CD14-positive monocyte (primary cell): ENCODE measurements around the gene ATP8A1. TPM values are rescaled to one million over a fixed set of nuclear protein-coding genes. Genes with fewer than 3 reads are reported as not detected.

Source experiments
- DNase-seq, 3 donors: peaks; one replicate each; pipeline ENCODE4 v3.0.0-alpha.2; 2011 to 2022
- H2AFZ ChIP-seq: 2 replicates; pipeline ENCODE4 v1.6.0; 2012; ENCODE audit warnings: mild to moderate bottlenecking, low read depth, low read length, inconsistent platforms; ENCODE audit not compliant: insufficient read depth, poor library complexity, severe bottlenecking
- H3K27ac ChIP-seq, 2 donors: 1 replicate in 1 of 2; 2 replicates in 1 of 2; pipeline ENCODE4 v1.5.1; 2012 to 2013; ENCODE audit warnings: low read length in 2 of 2, control low read depth in 1 of 2, inconsistent platforms in 1 of 2, low read depth in 1 of 2, mild to moderate bottlenecking in 1 of 2
- H3K27me3 ChIP-seq, 2 donors: one replicate each; pipeline versions ENCODE4 v1.6.0 to v1.6.1; 2011 to 2013; ENCODE audit warnings: low read length in 2 of 2; ENCODE audit not compliant: control insufficient read depth in 2 of 2, insufficient read depth in 2 of 2
- H3K36me3 ChIP-seq, 2 donors: replicated peaks in 1 of 2; 1 replicate in 1 of 2; 2 replicates in 1 of 2; pipeline versions ENCODE4 v1.5.1 to v1.6.1; 2012 to 2013; ENCODE audit warnings: low read length in 2 of 2, control low read depth in 1 of 2, inconsistent platforms in 1 of 2, mild to moderate bottlenecking in 1 of 2; ENCODE audit not compliant: insufficient read depth in 2 of 2, control insufficient read depth in 1 of 2
- H3K4me1 ChIP-seq, 2 donors: 1 replicate in 1 of 2; 2 replicates in 1 of 2; pipeline versions ENCODE4 v1.5.1 to v1.6.1; 2012 to 2013; ENCODE audit warnings: low read length in 2 of 2, control low read depth in 1 of 2, inconsistent platforms in 1 of 2, mild to moderate bottlenecking in 1 of 2, moderate library complexity in 1 of 2; ENCODE audit not compliant: insufficient read depth in 2 of 2, control insufficient read depth in 1 of 2
- H3K4me2 ChIP-seq: replicated peaks from 2 replicates; pipeline ENCODE3; 2012; ENCODE audit warnings: low read length, moderate library complexity, mild to moderate bottlenecking; ENCODE audit not compliant: poor library complexity, severe bottlenecking; ENCODE audit errors: extremely low read depth
- H3K4me3 ChIP-seq, 3 experiments: fragments of 200-600 bp in 1 of 3; sonication (generic) in 1 of 3; replicated peaks in 1 of 3; 1 replicate in 2 of 3; 2 replicates in 1 of 3; pipeline ENCODE4 v1.5.1; 2011 to 2013; ENCODE audit warnings: low read length in 3 of 3, mild to moderate bottlenecking in 3 of 3, control low read depth in 2 of 3, low read depth in 2 of 3, inconsistent platforms in 1 of 3, moderate library complexity in 1 of 3
- H3K79me2 ChIP-seq: 2 replicates; pipeline ENCODE4 v1.6.0; 2012; ENCODE audit warnings: mild to moderate bottlenecking, control low read depth, inconsistent platforms, low read length, moderate library complexity; ENCODE audit not compliant: insufficient read depth
- H3K9ac ChIP-seq: 2 replicates; pipeline ENCODE4 v1.6.0; 2017; ENCODE audit warnings: low read length, mild to moderate bottlenecking; ENCODE audit not compliant: insufficient read depth, poor library complexity, severe bottlenecking
- H3K9me3 ChIP-seq, 2 donors: replicated peaks in 1 of 2; 1 replicate in 1 of 2; 2 replicates in 1 of 2; pipeline versions ENCODE4 v1.5.1 to v1.6.1; 2012 to 2013; ENCODE audit warnings: low read length in 2 of 2, control low read depth in 1 of 2; ENCODE audit not compliant: control insufficient read depth in 1 of 2, insufficient read depth in 1 of 2
- H4K20me1 ChIP-seq: 2 replicates; pipeline ENCODE4 v1.6.0; 2012; ENCODE audit warnings: mild to moderate bottlenecking, low read length, control low read depth, moderate library complexity; ENCODE audit not compliant: insufficient read depth
- H3K27ac Mint-ChIP-seq, 7 donors: one replicate each; pipeline ENCODE4 v1.8.0; 2020; ENCODE audit warnings: mild to moderate bottlenecking in 7 of 7, mixed read lengths in 7 of 7, moderate library complexity in 6 of 7, inconsistent platforms in 2 of 7
- H3K27me3 Mint-ChIP-seq, 3 donors: one replicate each; pipeline ENCODE4 v1.8.0; 2021 to 2022; ENCODE audit warnings: low read depth in 3 of 3, mild to moderate bottlenecking in 3 of 3, mixed read lengths in 3 of 3, moderate library complexity in 3 of 3, inconsistent platforms in 1 of 3
- H3K36me3 Mint-ChIP-seq, 2 donors: one replicate each; pipeline ENCODE4 v1.8.0; 2020; ENCODE audit warnings: mixed read lengths in 2 of 2, inconsistent platforms in 1 of 2, mild to moderate bottlenecking in 1 of 2
- H3K4me1 Mint-ChIP-seq: one replicate; pipeline ENCODE4 v1.8.0; 2020; ENCODE audit warnings: mild to moderate bottlenecking, mixed read lengths
- H3K4me3 Mint-ChIP-seq, 2 donors: one replicate each; pipeline ENCODE4 v1.8.0; 2020; ENCODE audit warnings: mild to moderate bottlenecking in 2 of 2, mixed read lengths in 2 of 2, moderate library complexity in 1 of 2
- H3K9me3 Mint-ChIP-seq, 7 donors: one replicate each; pipeline ENCODE4 v1.8.0; 2020 to 2022; ENCODE audit warnings: mixed read lengths in 7 of 7, mild to moderate bottlenecking in 6 of 7, moderate library complexity in 6 of 7, inconsistent platforms in 2 of 7
- WGBS: methylation state at CpG from one replicate; pipeline ENCODE4 v1.1.5; 2013; ENCODE audit warnings: missing lambda C conversion rate; ENCODE audit not compliant: insufficient coverage; 5-methylcytosine and 5-hydroxymethylcytosine counted together
- intact Hi-C, 2 donors: fragments of 100-400 bp; cut with micrococcal nuclease; formaldehyde crosslinking; loops; one replicate each; pipeline versions ENCODE4 v1.15.0 to v1.15.1; 2023
- polyA plus RNA-seq, 3 donors: library from polyadenylated mRNA; depleted of rRNA in 1 of 3; unstranded in 2 of 3; stranded (reverse) in 1 of 3; fragments of 300-500 nt in 2 of 3; fragments of >200 nt in 1 of 3; fragmentation: Illumina TruSeq in 2 of 3; gene quantifications; 1 replicate in 2 of 3; 2 replicates in 1 of 3; pipeline ENCODE4 v1.2.3, GENCODE V29; 2012 to 2021
- TF ChIP-seq, protein P1 (sequence below): fragments of 200-600 bp; IDR thresholded peaks from one replicate; pipeline ENCODE4 v1.8.0; 2022; ENCODE audit warnings: antibody characterized with exemption, mild to moderate bottlenecking

Gene ATP8A1
- polyA plus RNA-seq, 3 donors = 2.2 to 10.8 (median 3.2) TPM

DNA sequence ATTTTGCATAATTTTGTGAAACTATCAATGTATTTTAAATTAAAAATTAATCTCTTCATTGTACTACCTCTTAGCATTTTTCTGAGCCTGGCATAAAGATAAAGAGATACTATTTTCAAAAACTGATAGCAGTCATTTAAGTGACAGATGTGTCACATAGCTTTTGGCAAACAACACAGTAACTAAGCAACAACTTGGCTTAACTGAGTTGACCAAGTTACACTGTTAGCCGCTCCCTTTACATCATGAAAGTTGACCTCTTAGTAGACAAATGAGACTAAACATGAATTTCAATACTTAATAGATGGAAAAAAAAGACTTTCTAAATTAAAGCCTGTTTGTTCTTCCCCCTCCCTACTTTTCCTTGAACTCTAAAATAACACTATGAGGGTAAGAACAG is 62.0 kb downstream of the ATP8A1 start:
- H3K27me3 ChIP-seq = no peaks in the 10 kb centered on the region
- H4K20me1 ChIP-seq = no peaks in the 10 kb centered on the region
- no peak overlapping the region for H3K4me3 ChIP-seq
- no peak overlapping the region for H3K4me3 Mint-ChIP-seq
- no peak for DNase-seq
- H2AFZ ChIP-seq = no peak overlapping the region
- H3K9me3 Mint-ChIP-seq = no peaks in the 10 kb centered on the region
- H3K4me1 ChIP-seq = no peaks in the 10 kb centered on the region
- WGBS = no CpG with 5 or more reads among the region's 1 CpG
- no peaks in the 10 kb centered on the region for H3K79me2 ChIP-seq
- peaks cover 0 to 3% of the 10 kb centered on the region in 2 donors for H3K36me3 Mint-ChIP-seq
- no peak overlapping the region for H3K27ac Mint-ChIP-seq
- H3K27me3 Mint-ChIP-seq = no peaks in the 10 kb centered on the region
- H3K9ac ChIP-seq = no peak overlapping the region
- no peak overlapping the region for H3K27ac ChIP-seq
- H3K4me1 Mint-ChIP-seq = no peaks in the 10 kb centered on the region
- H3K9me3 ChIP-seq = no peaks in the 10 kb centered on the region
- intact Hi-C loops = no loop called here
- TF ChIP-seq, protein P1, sequence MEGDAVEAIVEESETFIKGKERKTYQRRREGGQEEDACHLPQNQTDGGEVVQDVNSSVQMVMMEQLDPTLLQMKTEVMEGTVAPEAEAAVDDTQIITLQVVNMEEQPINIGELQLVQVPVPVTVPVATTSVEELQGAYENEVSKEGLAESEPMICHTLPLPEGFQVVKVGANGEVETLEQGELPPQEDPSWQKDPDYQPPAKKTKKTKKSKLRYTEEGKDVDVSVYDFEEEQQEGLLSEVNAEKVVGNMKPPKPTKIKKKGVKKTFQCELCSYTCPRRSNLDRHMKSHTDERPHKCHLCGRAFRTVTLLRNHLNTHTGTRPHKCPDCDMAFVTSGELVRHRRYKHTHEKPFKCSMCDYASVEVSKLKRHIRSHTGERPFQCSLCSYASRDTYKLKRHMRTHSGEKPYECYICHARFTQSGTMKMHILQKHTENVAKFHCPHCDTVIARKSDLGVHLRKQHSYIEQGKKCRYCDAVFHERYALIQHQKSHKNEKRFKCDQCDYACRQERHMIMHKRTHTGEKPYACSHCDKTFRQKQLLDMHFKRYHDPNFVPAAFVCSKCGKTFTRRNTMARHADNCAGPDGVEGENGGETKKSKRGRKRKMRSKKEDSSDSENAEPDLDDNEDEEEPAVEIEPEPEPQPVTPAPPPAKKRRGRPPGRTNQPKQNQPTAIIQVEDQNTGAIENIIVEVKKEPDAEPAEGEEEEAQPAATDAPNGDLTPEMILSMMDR = no peak
- no peaks in the 10 kb centered on the region for H3K36me3 ChIP-seq
- H3K4me2 ChIP-seq = no peak overlapping the region

DNA sequence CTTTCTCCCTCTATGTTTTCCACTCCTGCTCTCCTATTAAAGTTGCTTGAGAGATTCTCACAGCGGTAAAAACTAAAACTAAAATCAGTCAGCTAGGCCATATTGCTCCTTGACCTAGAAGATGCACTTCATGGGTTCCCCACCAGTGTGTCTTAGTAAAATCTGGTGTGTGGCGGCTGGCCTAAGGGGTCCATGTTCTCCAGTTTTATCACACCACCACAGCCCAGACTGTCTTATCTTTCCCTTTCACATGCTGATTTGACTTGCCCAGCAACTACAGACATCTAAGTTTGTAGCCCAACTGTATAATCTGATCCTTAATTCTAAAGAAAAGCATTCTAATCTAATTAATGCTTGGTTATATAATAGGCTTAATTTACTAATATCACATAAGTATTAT is 68.0 kb downstream of the ATP8A1 start:
- no peak overlapping the region for H3K27ac ChIP-seq
- H4K20me1 ChIP-seq = no peaks in the 10 kb centered on the region
- Mint-ChIP-seq H3K27me3 (no peaks in the 10 kb centered on the region), H3K27ac (no peak overlapping the region), H3K36me3 (peaks cover 18 to 22% of the 10 kb centered on the region in 2 donors), H3K4me3 (no peak overlapping the region), H3K9me3 (peaks cover 0 to 3% (median 0%) of the 10 kb centered on the region in 7 donors), H3K4me1 (no peaks in the 10 kb centered on the region)
- no peak for DNase-seq
- H3K9ac ChIP-seq = no peak overlapping the region
- no peaks in the 10 kb centered on the region for H3K27me3 ChIP-seq
- intact Hi-C loops = no loop called here
- H2AFZ ChIP-seq = no peak overlapping the region
- H3K36me3 ChIP-seq = peaks cover 3 to 10% of the 10 kb centered on the region in 2 donors
- TF ChIP-seq, protein P1 = no peak
- H3K4me1 ChIP-seq = no peaks in the 10 kb centered on the region
- no CpG with 5 or more reads among the region's 2 CpGs for WGBS
- no peak overlapping the region for H3K4me3 ChIP-seq
- no peak overlapping the region for H3K4me2 ChIP-seq
- no peaks in the 10 kb centered on the region for H3K79me2 ChIP-seq
- H3K9me3 ChIP-seq = no peaks in the 10 kb centered on the region
